Ureter (tissue), 1 donor: Measurements from ENCODE around the gene CPEB4. TPM values are rescaled to one million over a fixed set of nuclear protein-coding genes. Genes with fewer than 3 reads are reported as not detected.
A peak's percentile ranks its signal among the peaks of the same experiment; 100 is the strongest.

Source experiments
- DNase-seq: peaks from one replicate; pipeline ENCODE4 v3.0.0-alpha.2; 2020; ENCODE audit warnings: low spot score
- total RNA-seq: library from RNA; stranded (reverse); gene quantifications from one replicate; pipeline ENCODE4 v1.2.4, GENCODE V29; 2023
- donor health status: DM: yes; HTN: yes; CAD: no.

CPEB4 gene
- total RNA-seq, 1 donor from 2014 or later = 56.4 TPM

- no peak for DNase-seq
Measured at GRCh38 chr5:173858670-173859407, 29.3 kb upstream of the CPEB4 start.

DNA sequence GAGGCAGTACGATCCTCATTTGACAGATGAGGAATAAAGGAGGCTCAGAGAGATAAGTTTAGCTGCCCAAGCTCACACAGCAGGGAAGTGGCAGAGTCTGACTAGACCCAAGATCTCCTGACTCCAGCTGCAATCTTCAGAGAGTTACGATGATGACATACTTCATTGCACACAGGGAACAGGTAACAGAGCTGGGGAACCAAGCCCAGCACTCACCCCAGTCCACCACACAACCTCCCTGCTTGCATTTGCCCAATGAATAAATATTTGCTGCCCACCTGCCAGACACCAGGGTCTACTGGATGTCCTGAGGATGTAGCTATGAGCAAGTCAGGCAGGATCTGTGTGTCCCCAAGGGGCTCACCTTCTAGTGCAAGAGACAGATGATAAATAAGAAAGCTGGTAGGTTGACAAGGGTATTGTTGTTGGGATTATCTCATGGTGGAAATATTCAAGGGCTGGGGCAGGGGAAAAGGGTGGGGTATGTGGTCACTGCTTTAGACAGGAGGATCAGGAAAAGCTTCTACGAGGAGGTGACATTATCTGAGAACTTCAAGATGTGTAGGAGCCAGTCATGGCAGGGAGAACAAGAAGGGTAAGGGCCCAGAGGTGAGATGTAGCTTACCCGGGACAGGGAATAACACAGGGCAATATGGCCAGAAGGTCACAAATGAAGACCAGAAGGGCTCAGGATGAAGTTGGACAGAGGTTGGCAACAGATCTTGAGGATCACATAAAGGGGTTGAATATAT is 28.6 kb upstream of the CPEB4 start:
- DNase-seq = no peak

DNA sequence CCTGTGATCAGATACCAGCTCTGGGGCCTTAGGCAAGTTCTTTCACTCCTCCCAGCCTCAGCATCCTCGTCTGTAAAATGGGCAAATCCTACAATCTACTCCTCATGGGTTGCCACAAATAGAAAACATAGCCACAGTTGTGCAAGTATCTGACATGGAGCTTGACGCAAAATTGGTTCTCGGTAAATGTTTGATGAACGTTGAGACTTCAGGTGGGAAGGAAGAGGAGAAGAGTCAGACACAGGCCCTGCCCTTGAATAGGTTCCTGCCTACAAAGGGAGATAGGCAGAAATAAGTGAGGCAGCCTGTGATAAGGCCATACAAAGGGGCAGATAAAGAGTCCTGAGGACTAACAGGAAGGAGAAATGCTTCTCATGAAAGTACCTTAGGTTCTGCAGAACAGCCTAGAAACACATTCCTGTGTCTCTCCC is 26.1 kb upstream of the CPEB4 start:
- no peak for DNase-seq

DNA sequence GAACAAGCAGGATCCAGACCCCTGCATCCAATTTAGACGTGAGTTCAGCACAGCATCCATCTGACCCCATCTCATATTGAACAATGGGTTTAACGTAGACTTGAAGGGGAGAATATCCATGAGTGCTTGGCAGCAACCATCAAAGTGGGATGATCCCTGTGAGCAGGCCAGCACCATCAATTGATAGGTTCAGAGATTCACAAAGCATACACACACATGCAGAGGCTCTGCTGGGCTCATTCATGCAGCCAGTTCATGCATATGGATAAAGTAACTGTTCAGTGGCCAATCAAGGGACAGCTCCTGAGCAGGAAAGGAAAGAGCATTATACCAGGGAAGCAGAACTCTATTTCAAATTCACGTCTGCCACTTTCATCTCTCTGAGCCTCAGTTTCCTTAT is 24.8 kb upstream of the CPEB4 start:
- no peak for DNase-seq

- DNase-seq = peak; percentile 67
Measured at GRCh38 chr5:173864126-173865050, 23.8 kb upstream of the CPEB4 start.

DNA sequence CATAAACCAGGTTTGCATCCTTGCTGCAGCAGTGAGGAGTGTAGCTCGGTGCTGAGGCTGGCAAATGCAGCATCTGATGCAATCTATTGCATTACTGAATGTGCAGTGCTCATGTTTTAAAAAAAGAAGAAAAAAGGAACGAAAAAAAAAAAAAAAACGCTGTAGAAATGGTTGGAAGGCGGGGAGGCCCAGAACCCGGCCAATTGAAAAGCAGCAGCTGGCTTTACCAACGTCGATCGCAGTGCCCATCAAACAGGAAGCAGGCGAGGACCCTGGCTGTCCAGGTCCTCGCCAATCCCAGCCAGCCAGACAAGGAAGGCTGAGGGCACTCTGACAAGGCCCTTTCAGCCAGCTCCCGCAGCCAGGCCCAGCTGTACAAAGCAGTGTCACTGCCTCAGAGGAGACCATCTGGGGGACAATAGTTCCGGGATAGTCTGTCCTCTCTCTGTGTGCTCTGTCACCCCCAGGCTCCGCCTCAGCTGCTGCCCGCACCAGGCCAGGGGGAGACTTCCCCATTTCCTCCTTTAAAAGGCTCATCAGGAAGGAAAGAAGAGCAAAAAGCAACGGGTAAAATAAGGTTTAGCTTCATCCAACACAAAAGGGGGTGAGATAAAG is 21.8 kb upstream of the CPEB4 start:
- no peak for DNase-seq

- DNase-seq = no peak
Measured at GRCh38 chr5:173866858-173867679, 21.1 kb upstream of the CPEB4 start.

DNA sequence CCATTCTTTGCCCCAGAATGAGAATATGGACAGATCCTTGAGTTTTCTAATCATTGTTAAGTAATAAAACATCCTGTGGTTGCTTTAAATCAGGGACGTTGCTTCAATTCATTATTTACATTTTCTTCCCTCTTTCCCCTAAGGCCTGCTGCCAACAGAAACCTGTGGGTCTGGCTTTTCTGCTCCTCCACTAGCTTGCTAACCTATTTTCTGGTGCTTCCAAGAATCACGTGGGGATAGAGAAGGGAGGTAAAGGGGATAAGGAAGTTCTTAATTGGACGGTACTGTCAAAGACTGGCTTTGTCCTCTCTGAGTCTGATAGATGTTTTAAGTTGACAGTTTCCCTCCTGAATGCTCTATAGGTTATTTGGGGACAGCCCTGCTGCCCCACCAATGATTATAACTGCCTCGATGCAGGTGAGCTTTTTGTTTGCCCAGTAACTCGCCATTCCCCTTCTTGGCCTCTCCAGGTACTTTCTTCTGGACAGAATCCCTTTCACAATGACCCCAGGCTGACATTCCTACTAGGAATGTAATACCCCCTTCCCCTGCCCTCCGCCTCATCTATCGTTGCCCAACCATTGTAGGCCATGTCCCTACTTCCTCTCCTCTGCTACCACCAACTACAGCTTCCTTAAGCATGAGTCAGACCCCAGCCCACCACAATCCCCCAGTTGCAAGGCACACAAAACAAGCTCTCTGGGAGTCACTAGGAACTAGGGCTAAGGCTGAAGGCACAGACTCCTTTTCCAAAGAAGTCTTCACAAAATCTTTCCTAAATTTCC is 19.9 kb upstream of the CPEB4 start:
- peak; percentile 73 for DNase-seq

DNA sequence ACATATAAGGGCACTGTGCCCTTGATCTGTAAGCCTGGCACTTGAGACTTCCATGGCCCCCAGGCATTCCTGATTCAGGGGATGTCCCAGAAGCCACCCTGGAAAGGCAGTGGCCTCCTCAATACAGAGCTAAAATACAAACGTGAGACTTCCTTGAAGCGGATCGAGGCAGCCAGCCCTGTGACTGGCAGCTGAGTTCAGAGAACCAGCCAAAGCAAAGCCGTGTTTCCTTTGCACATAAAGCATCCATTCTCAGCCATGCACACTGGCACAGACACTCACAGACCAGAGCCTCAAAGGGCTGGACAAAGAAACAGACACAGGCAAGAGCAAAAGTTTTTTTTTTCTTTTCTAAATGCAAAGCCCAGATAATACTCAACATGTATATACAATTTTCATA is 18.8 kb upstream of the CPEB4 start:
- DNase-seq = no peak

DNA sequence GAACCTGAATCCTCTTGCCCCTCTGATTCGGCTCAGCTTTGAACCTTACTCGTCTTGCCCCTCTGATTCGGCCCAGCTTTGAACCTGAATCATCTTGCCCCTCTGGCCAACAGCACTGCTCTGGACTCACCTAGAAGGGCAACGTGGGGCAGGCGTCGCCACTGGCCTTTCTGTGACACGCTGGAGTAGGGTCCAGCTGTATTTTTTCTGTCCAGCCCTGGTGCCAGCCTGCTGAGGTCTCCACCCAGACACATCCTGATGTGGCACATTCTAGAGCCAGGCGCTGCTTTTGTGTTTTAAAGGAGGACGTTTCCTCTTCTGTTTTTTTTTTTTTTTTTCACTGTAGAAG is 15.2 kb upstream of the CPEB4 start:
- DNase-seq = no peak

GRCh38 chr5:173873306-173873922 is 14.7 kb upstream of the CPEB4 start:
- DNase-seq = no peak

DNA sequence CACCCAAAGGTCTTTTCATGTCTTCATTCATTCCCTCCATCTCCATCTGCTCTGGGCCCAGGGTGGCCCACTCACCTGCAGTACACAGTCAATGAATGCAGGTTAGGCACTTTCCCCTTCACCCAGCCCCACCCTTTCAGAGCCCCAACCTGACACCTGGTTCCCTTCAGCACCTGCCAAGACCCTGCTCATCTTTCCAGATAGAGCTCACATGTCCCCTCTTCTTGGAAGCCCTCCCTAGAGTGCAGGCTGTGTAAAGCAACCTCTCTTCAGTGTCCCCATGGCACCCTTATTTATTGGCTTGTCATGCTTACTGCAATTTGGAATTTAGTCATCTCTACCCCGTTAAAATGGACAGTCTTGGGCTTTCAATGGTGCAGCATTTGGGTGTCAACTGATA is 13.0 kb upstream of the CPEB4 start:
- DNase-seq = no peak

DNA sequence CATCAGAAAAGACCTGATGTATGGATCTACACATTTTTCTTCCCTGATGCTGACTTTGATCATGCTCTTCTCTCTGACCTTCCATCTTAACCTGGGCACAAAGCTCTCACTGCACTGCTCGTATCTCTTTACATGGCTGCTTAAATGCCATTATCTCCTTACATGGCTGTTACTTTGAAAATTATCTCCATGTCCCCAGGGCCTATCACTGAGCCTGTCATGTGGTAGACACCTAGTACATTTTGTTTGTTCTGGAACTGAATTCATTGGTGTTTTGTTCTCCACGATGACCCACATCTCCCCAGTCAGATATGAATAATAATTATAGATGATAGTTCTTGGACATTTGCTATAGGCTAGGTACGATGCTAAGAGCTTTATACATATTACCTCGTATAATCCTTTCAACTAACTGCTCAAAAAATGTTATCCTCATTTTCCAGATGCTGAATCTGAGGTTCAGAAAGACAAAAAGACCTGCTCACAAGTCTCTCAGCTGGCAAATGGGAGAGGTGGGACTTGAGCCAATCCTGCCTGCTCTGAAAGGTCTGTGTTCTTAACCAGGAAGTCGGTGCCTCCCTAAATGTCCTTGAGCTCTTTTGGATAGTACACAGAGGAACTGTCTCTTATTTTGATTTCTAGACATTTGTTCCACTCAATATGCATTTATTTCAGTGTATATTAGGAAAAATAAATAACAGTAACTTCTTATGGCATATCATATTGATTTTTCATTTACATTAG is 9.8 kb upstream of the CPEB4 start:
- no peak for DNase-seq

GRCh38 chr5:173880306-173880985 is 7.7 kb upstream of the CPEB4 start:
- DNase-seq = no peak

GRCh38 chr5:173881811-173882575 is 6.2 kb upstream of the CPEB4 start:
- DNase-seq = no peak

GRCh38 chr5:173882632-173883031 is 5.5 kb upstream of the CPEB4 start:
- no peak for DNase-seq

- no peak for DNase-seq
Measured at GRCh38 chr5:173883347-173883924, 4.7 kb upstream of the CPEB4 start.
